Activated T-cell treated with anti-CD3 and anti-CD28 coated beads for 1 hour (primary cell): Measurements from ENCODE around the gene HCRTR2.
"Not testable (repeated sequence)": the region's sequence is repeated elsewhere in the genome, so short reads cannot be mapped to it uniquely, and the experiment has no call there.

Experiments used
- DNase-seq: peaks from one replicate; pipeline ENCODE4 v3.0.0-alpha.2; 2020; ENCODE audit warnings: low read depth

HCRTR2 gene

GRCh38 chr6:55174211-55175026 is at the start of gene HCRTR2:
HCRTR2 (plus strand) TSS chr6:55174515; CDS start chr6:55174588, 73 bp downstream.
- DNase-seq, result no peak

GRCh38 chr6:55130806-55131324 is 43.5 kb upstream of the HCRTR2 start:
- DNase-seq, result no peak

- no peak for DNase-seq
Observed at GRCh38 chr6:55131616-55132015, 42.7 kb upstream of the HCRTR2 start.

- no peak for DNase-seq
Observed at GRCh38 chr6:55136916-55137315, 37.4 kb upstream of the HCRTR2 start.

GRCh38 chr6:55137929-55138693 is 36.2 kb upstream of the HCRTR2 start:
- DNase-seq, result no peak

- DNase-seq, result no peak
Observed at GRCh38 chr6:55141611-55142010, 32.7 kb upstream of the HCRTR2 start.

- DNase-seq, result no peak
Observed at GRCh38 chr6:55142610-55143009, 31.7 kb upstream of the HCRTR2 start.

GRCh38 chr6:55153284-55153683 is 21.0 kb upstream of the HCRTR2 start:
- no peak for DNase-seq

- DNase-seq, result not testable (repeated sequence)
Observed at GRCh38 chr6:55158784-55159183, 15.5 kb upstream of the HCRTR2 start.

GRCh38 chr6:55167860-55168259 is 6.5 kb upstream of the HCRTR2 start:
- DNase-seq, result no peak

GRCh38 chr6:55175078-55176049 is 1.0 kb downstream of the HCRTR2 start:
- no peak for DNase-seq

GRCh38 chr6:55176958-55177357 is 2.6 kb downstream of the HCRTR2 start:
- DNase-seq, result no peak

- DNase-seq, result no peak
Observed at GRCh38 chr6:55180258-55180657, 5.9 kb downstream of the HCRTR2 start.

- no peak for DNase-seq
Observed at GRCh38 chr6:55182016-55182650, 7.8 kb downstream of the HCRTR2 start.

- no peak for DNase-seq
Observed at GRCh38 chr6:55184782-55185530, 10.6 kb downstream of the HCRTR2 start.

GRCh38 chr6:55198715-55199114 is 24.4 kb downstream of the HCRTR2 start:
- no peak for DNase-seq

GRCh38 chr6:55199239-55199638 is 24.9 kb downstream of the HCRTR2 start:
- DNase-seq, result no peak

GRCh38 chr6:55208478-55209458 is 34.5 kb downstream of the HCRTR2 start:
- no peak for DNase-seq

- DNase-seq, result no peak
Observed at GRCh38 chr6:55210952-55211351, 36.6 kb downstream of the HCRTR2 start.
